ENCODE results near the gene FCHO2.

- TF ChIP-seq CTCF (IDR thresholded peaks at IDR 0.05) = no peak
- no peak for TF ChIP-seq POLR2A (IDR thresholded peaks at IDR 0.05)
These were observed 15.8 kb upstream of the FCHO2 start for GRCh38 chr5:72940082-72940481.
